Left lung (tissue), 10 donors: ENCODE data around the gene FAM24A. TPM values are rescaled to one million over a fixed set of nuclear protein-coding genes. Genes with fewer than 3 reads are reported as not detected.
A peak's percentile ranks its signal among the peaks of the same experiment; 100 is the strongest.

Experiments used
- ATAC-seq: fragments of 200-7000 bp; cut with Tn5 transposase; one replicate; pipeline ENCODE4 v1.9.1; 2020; ENCODE audit warnings: moderate library complexity
- DNase-seq, 4 donors: peaks; one replicate each; pipeline ENCODE4 v3.0.0-alpha.2; 2013 to 2020
- H3K27ac ChIP-seq, 2 donors: fragments of 200-600 bp; sonication (generic) in 1 of 2; one replicate each; pipeline versions ENCODE4 v1.5.0 to v1.8.0; 2020 to 2021
- H3K27me3 ChIP-seq, 2 donors: fragments of 200-600 bp; sonication (generic) in 1 of 2; one replicate each; pipeline versions ENCODE4 v1.5.0 to v1.8.0; 2020 to 2021
- H3K36me3 ChIP-seq, 2 donors: fragments of 200-600 bp; sonication (generic) in 1 of 2; one replicate each; pipeline versions ENCODE4 v1.5.0 to v1.8.0; 2020 to 2021
- H3K4me1 ChIP-seq, 2 donors: fragments of 200-600 bp; one replicate each; pipeline ENCODE4 v1.8.0; 2021
- H3K4me3 ChIP-seq, 2 donors: fragments of 200-600 bp; sonication (generic) in 1 of 2; one replicate each; pipeline versions ENCODE4 v1.5.0 to v1.8.0; 2020 to 2021; ENCODE audit warnings: mild to moderate bottlenecking in 1 of 2
- H3K9me3 ChIP-seq, 2 donors: fragments of 200-600 bp; sonication (generic) in 1 of 2; one replicate each; pipeline versions ENCODE4 v1.5.0 to v1.8.0; 2020 to 2021
- intact Hi-C, 2 donors: fragments of 100-400 bp; cut with DNase I; formaldehyde crosslinking; loops; one replicate each; pipeline versions ENCODE4 v1.11.2 to v1.14.2; 2022
- polyA plus RNA-seq, 6 donors: library from polyadenylated mRNA; unstranded; fragments of 120-200 nt; gene quantifications; one replicate each; pipeline ENCODE4 v1.2.1, GENCODE V29; 2013; ENCODE audit not compliant: insufficient read length in 6 of 6
- total RNA-seq, 2 donors: library from RNA; stranded (reverse); fragmentation: NEBNext Ultra II Directional; extraction: Animal tissue kit (Norgen Biotek cat#: 25700); gene quantifications; one replicate each; pipeline ENCODE4 v1.2.1, GENCODE V29; 2021
- TF ChIP-seq, protein P1 (sequence below), 2 donors: fragments of 200-600 bp; sonication (generic) in 1 of 2; IDR thresholded peaks; one replicate each; pipeline versions ENCODE4 v1.5.0 to v1.8.0; 2021; ENCODE audit warnings: antibody characterized with exemption in 2 of 2
- donor health status: DM: no; HTN: yes; CAD: no.
- donor health status: DM: no; HTN: no; CAD: no.

The FAM24A gene
- total and polyA plus RNA-seq, 8 donors = not detected

DNA sequence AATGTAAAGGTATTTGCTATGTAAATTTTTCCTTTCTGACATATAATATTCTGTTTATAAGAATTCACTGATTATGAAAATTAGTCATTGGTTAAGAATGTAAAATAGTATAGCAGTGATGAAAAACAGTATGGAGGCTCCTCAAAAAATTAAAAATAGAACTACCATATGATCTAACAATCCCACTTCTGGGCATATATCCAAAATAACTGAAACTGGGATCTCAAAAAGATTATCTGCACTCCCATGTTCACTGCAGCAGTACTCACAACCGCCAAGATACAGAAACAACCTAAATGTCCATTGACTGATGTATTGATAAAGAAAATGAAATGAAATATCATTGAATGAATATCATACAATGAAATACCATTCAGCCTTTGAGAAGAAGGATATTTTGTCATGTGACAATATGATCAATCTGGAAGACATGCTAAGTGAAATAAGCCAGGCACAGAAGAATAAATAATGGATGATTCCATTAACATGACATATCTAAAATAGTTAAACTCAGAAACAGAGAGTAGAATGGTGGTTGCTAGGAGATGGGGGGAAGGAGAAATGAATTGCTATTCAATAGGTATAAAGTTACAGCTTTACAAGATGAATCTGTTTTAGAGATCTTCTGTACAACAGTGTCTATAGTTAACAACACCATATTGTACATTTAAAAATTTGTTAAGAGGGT, 29.6 kb downstream of the FAM24A start:
- Histone ChIP-seq H3K4me1 (no peaks in the 10 kb centered on the region), H3K27ac (no peak overlapping the region), H3K9me3 (no peaks in the 10 kb centered on the region), H3K36me3 (peaks cover 0 to 24% of the 10 kb centered on the region in 2 donors), H3K4me3 (no peak overlapping the region), H3K27me3 (no peaks in the 10 kb centered on the region)
- ATAC-seq (no peak), DNase-seq (no peak)
- TF ChIP-seq, protein P1, sequence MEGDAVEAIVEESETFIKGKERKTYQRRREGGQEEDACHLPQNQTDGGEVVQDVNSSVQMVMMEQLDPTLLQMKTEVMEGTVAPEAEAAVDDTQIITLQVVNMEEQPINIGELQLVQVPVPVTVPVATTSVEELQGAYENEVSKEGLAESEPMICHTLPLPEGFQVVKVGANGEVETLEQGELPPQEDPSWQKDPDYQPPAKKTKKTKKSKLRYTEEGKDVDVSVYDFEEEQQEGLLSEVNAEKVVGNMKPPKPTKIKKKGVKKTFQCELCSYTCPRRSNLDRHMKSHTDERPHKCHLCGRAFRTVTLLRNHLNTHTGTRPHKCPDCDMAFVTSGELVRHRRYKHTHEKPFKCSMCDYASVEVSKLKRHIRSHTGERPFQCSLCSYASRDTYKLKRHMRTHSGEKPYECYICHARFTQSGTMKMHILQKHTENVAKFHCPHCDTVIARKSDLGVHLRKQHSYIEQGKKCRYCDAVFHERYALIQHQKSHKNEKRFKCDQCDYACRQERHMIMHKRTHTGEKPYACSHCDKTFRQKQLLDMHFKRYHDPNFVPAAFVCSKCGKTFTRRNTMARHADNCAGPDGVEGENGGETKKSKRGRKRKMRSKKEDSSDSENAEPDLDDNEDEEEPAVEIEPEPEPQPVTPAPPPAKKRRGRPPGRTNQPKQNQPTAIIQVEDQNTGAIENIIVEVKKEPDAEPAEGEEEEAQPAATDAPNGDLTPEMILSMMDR (IDR thresholded peaks at IDR 0.05) = no peak
- intact Hi-C loops = no loop called here

DNA sequence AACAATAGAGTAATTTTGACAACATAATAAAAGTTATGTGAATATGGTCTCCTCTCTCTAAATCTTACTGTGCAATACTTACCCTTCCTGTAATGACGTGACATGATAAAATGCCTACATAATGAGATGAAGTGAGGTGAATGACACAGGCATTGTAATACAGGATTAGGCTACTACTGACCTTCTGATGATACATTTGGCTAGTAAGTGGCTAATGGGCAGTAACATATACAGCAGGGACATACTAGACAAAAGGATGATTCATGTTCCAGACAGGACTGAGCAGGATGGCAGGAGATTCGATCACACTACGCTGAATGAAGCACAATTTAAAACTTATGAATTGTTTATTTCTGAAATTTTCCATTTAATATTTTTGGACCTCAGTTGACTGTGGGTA, 38.9 kb downstream of the FAM24A start:
- DNase-seq (no peak), ATAC-seq (no peak)
- Histone ChIP-seq H3K9me3 (no peaks in the 10 kb centered on the region), H3K27me3 (no peaks in the 10 kb centered on the region), H3K36me3 (peaks cover 0 to 35% of the 10 kb centered on the region in 2 donors), H3K27ac (no peak overlapping the region), H3K4me3 (no peak overlapping the region), H3K4me1 (peaks cover 6 to 14% of the 10 kb centered on the region in 2 donors)
- intact Hi-C loops = no loop called here
- TF ChIP-seq, protein P1 (IDR thresholded peaks at IDR 0.05) = no peak

DNA sequence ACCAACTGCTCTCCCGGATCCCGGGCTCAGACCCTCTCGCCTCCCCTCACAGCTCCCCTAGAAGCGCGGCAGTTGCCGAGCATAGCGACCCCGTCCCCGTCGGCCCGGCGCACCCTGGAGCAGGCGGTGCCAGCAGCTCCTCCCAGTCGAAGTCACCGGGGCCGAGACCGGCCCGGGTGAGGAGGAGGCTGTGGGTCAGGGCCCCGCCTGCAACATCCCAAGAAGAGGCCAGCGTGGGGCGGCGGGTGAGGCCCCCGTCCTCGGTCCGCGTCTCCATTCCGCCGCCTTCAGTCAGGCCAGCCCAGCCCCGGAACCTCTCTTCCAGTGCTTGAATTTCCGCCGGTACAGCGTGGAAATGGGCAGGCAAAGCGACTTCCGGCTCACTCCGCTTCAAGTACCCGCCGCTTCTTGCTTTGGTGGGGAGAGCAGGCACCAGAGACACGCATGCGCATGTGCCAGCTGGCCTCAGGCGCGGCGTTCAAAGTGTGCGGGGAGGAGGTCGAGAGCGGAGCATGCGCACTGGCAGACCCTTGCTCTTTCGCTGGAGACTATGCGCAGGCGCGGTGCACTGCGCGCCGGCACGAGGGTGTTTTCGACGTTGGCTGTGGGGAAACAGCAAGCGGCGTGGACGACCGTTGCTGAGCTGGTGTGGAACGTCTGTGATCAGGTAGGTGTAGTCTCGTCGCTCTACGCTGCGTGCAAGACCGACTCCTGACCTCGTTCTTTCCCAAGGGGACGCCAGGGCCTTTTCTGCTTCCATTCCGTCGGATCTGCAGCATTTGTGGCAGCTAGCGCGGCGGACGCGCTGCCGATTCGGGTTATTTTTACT, 43.7 kb downstream of the FAM24A start, which contains the start of gene C10orf88:
Gene C10orf88, minus strand, starts transcription at position 326 of the 829 bp plus-strand sequence. Its CDS starts 49 bp downstream, at position 277.
- peak; percentile 94 to 99 (median 98) for DNase-seq
- H3K4me1 ChIP-seq = peaks cover 6 to 18% of the 10 kb centered on the region in 2 donors
- intact Hi-C loops = no loop called here
- peak within 1 kb of the TSS; percentile 30 to 85 for H3K27ac ChIP-seq
- TF ChIP-seq, protein P1 (IDR thresholded peaks at IDR 0.05) = no peak
- peaks cover 0 to 4% of the 10 kb centered on the region in 2 donors for H3K9me3 ChIP-seq
- H3K4me3 ChIP-seq = peak within 1 kb of the TSS; percentile 59 to 74
- no peaks in the 10 kb centered on the region for H3K36me3 ChIP-seq
- ATAC-seq = peak; percentile 99
- H3K27me3 ChIP-seq = no peaks in the 10 kb centered on the region

DNA sequence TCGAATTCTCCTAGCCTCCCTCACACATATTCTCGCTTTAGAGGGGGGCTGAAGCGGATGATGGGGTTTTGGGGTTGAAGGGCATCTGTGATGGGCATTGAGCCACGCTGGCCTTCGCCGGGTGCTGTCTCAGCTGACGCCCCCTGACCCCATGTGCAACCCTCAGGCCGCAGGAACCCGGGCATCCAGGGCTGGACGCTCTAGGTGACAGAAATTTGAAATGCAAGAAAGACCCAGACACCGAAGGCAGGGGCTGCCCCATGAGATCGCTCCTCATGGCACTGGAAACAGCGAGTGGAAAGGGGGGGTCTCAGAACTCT, 44.3 kb downstream of the FAM24A start:
- Histone ChIP-seq H3K27me3 (no peaks in the 10 kb centered on the region), H3K9me3 (peaks cover 0 to 4% of the 10 kb centered on the region in 2 donors), H3K4me3 (peak overlapping the region in 1 of 2 donors; percentile 59), H3K27ac (peak overlapping the region in 1 of 2 donors; percentile 85), H3K4me1 (peaks cover 6 to 18% of the 10 kb centered on the region in 2 donors), H3K36me3 (no peaks in the 10 kb centered on the region)
- TF ChIP-seq, protein P1 (IDR thresholded peaks at IDR 0.05) = no peak
- ATAC-seq (no peak), DNase-seq (peak in 1 of 4 donors; percentile 75)
- intact Hi-C loops = no loop called here

DNA sequence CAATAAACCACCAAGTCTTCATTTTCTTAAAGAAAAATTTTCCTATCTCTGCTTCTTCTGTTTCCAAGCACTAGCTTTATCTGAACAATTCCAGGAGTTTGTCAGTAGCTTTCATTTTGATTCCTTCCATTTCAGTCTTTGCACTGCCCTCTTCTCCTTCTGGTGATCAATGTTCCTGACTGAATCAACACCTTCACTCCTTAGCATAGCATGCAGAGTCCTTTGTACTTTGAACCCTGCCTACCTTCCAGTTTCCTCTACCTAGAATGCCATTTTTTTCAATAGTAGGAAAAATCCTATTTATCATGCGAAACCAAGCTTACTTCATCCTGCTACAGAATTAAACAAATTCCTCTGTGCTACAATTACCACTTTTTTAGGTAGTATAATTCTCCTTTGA, 45.5 kb downstream of the FAM24A start:
- no peak overlapping the region for H3K27ac ChIP-seq
- H3K4me1 ChIP-seq = peaks cover 6 to 18% of the 10 kb centered on the region in 2 donors
- DNase-seq = no peak
- H3K4me3 ChIP-seq = no peak overlapping the region
- no peaks in the 10 kb centered on the region for H3K36me3 ChIP-seq
- H3K9me3 ChIP-seq = peaks cover 0 to 4% of the 10 kb centered on the region in 2 donors
- ATAC-seq = no peak
- TF ChIP-seq, protein P1 (IDR thresholded peaks at IDR 0.05) = no peak
- intact Hi-C loops = no loop called here
- H3K27me3 ChIP-seq = no peaks in the 10 kb centered on the region
